ENCODE measurements around the gene CCDC24.

CCDC24 gene

DNA sequence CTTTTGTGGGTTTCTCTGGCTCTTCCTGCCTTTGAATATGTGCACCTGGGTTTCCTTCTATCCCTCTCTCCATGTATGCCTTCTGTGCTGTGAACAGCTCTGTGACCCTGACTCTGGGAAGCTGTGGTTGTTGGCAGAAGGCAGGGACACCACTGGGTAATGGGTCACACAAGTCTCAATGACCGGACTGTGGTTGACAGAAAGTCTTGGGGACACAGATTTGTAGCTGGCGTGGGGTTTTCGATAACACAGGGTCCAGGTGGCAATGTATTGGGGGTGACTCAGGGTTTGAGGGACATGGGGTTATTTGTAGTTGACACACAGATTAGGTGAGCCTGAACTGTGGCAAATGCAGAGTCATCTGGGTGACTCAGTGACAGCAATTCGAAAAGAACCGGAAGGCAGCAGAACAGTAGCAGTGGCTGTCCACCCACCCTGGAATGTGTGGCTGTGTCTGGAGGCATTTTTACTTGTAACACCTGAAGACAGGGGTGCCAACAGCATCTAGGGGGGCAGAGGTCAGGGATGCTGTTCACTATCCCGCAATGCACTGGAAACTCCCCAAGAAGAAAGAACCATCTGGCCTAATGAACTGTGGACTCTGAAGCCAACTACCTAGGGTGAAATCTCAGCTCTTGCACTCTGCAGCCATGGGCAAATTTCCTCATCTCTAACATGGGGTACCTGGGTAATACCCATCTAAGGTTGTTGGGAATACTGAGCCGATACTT is 52.8 kb downstream of the CCDC24 start:
- DNase-seq: no peak

DNA sequence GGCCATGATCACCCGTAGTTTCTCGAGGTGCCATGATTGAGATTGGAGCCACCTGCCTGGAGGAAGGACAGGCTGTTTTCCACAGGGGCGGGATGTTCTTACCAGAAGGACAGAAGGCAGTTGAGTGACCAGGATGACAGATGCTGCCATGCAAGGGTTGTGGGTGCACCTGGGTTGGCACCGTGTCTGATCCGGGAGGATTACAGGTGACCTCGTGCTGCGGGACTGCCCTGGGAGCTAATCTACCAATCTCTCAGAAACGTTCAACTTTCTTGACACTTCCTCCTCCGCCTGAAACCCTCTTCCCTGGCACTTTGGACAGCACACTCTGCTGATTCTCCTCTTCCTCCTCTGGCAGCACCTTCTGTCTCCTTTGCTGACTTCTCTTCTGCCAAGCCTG is 53.7 kb downstream of the CCDC24 start:
- DNase-seq: no peak
